ENCODE data around the gene PSD2. TPM values are rescaled to one million over a fixed set of nuclear protein-coding genes. Genes with fewer than 3 reads are reported as not detected.

PSD2 gene
- total RNA-seq, 1 experiment from 2014 or later = 0.22 TPM

DNA sequence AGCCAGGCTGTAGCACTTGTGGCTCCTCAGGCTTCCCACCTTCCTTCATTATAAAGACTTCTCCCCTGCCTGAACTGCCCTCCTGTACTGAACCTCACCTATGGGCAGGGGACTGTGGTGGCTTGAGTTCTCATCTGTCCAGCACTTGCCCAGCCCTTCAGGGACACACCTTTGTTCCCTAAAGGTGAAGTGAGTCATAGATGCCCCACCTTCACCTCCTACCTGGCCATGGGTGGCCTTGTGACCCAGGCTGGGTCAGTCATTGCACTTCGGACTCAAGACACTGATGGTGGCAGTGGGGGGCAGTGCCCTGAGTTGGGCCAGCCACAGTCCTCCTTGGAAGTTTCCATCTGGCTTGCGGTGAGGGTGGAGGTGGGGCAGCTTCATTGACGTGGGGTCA, 26.1 kb upstream of the PSD2 start:
- no peak overlapping the region for H4K8ac ChIP-seq (replicated peaks; ENCODE audit: insufficient read length, low read depth, low read length)
- no peaks in the 10 kb centered on the region for H3K79me1 ChIP-seq (ENCODE audit: insufficient read depth, low read depth, low read length, poor library complexity, severe bottlenecking)
- no peak overlapping the region for H2BK15ac ChIP-seq (ENCODE audit: low read depth, low read length)
- H3K4me3 Mint-ChIP-seq = no peak overlapping the region
- no peak overlapping the region for H3K27ac Mint-ChIP-seq
- no peaks in the 10 kb centered on the region; the same call in 1 of the 2 replicates for H3K4me1 ChIP-seq (ENCODE audit: insufficient read depth, low read length)
- no peaks in the 10 kb centered on the region for H3K23me2 ChIP-seq (ENCODE audit: insufficient read length, low read depth, low read length, poor library complexity, severe bottlenecking)
- TF ChIP-seq, protein P1, sequence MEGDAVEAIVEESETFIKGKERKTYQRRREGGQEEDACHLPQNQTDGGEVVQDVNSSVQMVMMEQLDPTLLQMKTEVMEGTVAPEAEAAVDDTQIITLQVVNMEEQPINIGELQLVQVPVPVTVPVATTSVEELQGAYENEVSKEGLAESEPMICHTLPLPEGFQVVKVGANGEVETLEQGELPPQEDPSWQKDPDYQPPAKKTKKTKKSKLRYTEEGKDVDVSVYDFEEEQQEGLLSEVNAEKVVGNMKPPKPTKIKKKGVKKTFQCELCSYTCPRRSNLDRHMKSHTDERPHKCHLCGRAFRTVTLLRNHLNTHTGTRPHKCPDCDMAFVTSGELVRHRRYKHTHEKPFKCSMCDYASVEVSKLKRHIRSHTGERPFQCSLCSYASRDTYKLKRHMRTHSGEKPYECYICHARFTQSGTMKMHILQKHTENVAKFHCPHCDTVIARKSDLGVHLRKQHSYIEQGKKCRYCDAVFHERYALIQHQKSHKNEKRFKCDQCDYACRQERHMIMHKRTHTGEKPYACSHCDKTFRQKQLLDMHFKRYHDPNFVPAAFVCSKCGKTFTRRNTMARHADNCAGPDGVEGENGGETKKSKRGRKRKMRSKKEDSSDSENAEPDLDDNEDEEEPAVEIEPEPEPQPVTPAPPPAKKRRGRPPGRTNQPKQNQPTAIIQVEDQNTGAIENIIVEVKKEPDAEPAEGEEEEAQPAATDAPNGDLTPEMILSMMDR (conservative IDR thresholded peaks at IDR 0.05) = no peak
- H4K5ac ChIP-seq (ENCODE audit: insufficient read length, low read depth, low read length) = no peak overlapping the region
- H3K4ac ChIP-seq (ENCODE audit: low read depth, low read length) = no peak overlapping the region
- H3K23ac ChIP-seq (ENCODE audit: insufficient read length, low read depth, low read length) = no peak overlapping the region
- no peak overlapping the region for H3K56ac ChIP-seq (ENCODE audit: insufficient read length, low read depth, low read length)
- H2AFZ ChIP-seq (ENCODE audit: low read length) = no peak overlapping the region
- no peak overlapping the region for H4K91ac ChIP-seq (ENCODE audit: insufficient read length, low read depth, low read length)
- no peaks in the 10 kb centered on the region for H3K79me2 ChIP-seq (ENCODE audit: insufficient read depth, low read length)
- peaks cover 16 to 21% of the 10 kb centered on the region in 2 experiments for H3K4me1 Mint-ChIP-seq
- no peak overlapping the region for H2BK12ac ChIP-seq (ENCODE audit: insufficient read length, low read depth, low read length)
- no peaks in the 10 kb centered on the region for H3K9me3 ChIP-seq (ENCODE audit: control insufficient read depth, low read depth, low read length)
- no peaks in the 10 kb centered on the region for H4K20me1 ChIP-seq (ENCODE audit: control insufficient read depth, insufficient read depth, insufficient read length)
- no peak overlapping the region for H3K27ac ChIP-seq (ENCODE audit: insufficient read length, low read depth, low read length)
- H3K18ac ChIP-seq (ENCODE audit: insufficient read length, low read depth, low read length) = no peak overlapping the region
- H3K27me3 ChIP-seq (ENCODE audit: insufficient read depth, low read length) = no peaks in the 10 kb centered on the region; the same call in 1 of the 2 replicates
- H2BK20ac ChIP-seq (ENCODE audit: low read depth, low read length, poor library complexity, severe bottlenecking) = no peak overlapping the region
- no peak overlapping the region for H2BK5ac ChIP-seq (ENCODE audit: insufficient read length, low read length)
- no CpG with 5 or more reads among the region's 3 CpGs for WGBS (ENCODE audit: extremely low coverage, insufficient read length, low lambda C conversion rate)
- no peak overlapping the region for H3K9ac ChIP-seq (ENCODE audit: extremely low read depth, insufficient read length, low read length)
- no peak overlapping the region; the same call in 1 of the 2 replicates for H3K14ac ChIP-seq (ENCODE audit: insufficient read depth, low read length)
- peaks cover 56% of the 10 kb centered on the region for H3K27me3 Mint-ChIP-seq (ENCODE audit: low read depth)
- no peaks in the 10 kb centered on the region for H3K36me3 Mint-ChIP-seq (ENCODE audit: insufficient read depth in 1 of 3, low read depth in 3 of 3)
- no peak for DNase-seq
- H3K4me2 ChIP-seq (ENCODE audit: insufficient read depth, insufficient read length, low read length) = no peak overlapping the region
- H2AK5ac ChIP-seq (ENCODE audit: insufficient read length, low read length) = no peak overlapping the region
- no peak overlapping the region for H3T11ph ChIP-seq (ENCODE audit: low read length)
- no peak overlapping the region for H2BK120ac ChIP-seq (ENCODE audit: low read depth, low read length, poor library complexity, severe bottlenecking)
- no peaks in the 10 kb centered on the region for H3K9me3 Mint-ChIP-seq

Data from H9 (cell line).